Hematopoietic multipotent progenitor cell treated with erythropoietin and hydrocortisone succinate and interleukin-3 and kit ligand, for 4 days (in vitro differentiated cells): ENCODE data around the gene MGAT5B.
"Not testable (repeated sequence)": the region's sequence is repeated elsewhere in the genome, so short reads cannot be mapped to it uniquely, and the experiment has no call there.

ENCODE experiments used
- DNase-seq: peaks from one replicate; pipeline ENCODE4 v3.0.0-alpha.2; 2015

The MGAT5B gene

GRCh38 chr17:76849160-76849559 lies 19.0 kb upstream of the MGAT5B start:
- DNase-seq, result not testable (repeated sequence)

GRCh38 chr17:76852843-76853242 lies 15.4 kb upstream of the MGAT5B start:
- no peak for DNase-seq

- no peak for DNase-seq
Observed at GRCh38 chr17:76855105-76855504, 13.1 kb upstream of the MGAT5B start.

GRCh38 chr17:76862079-76862478 lies 6.1 kb upstream of the MGAT5B start:
- DNase-seq, result no peak

- no peak for DNase-seq
Observed at GRCh38 chr17:76862494-76862893, 5.7 kb upstream of the MGAT5B start.

- no peak for DNase-seq
Observed at GRCh38 chr17:76864024-76864423, 4.2 kb upstream of the MGAT5B start.

GRCh38 chr17:76865174-76865573 lies 3.0 kb upstream of the MGAT5B start:
- no peak for DNase-seq

GRCh38 chr17:76866203-76866602 lies 2.0 kb upstream of the MGAT5B start:
- no peak for DNase-seq

GRCh38 chr17:76866774-76867577 lies 1.2 kb upstream of the MGAT5B start:
- DNase-seq, result peak; percentile 27

GRCh38 chr17:76867578-76868175 lies 527 bp upstream of the MGAT5B start:
- DNase-seq, result no peak

GRCh38 chr17:76868669-76869495 lies 678 bp downstream of the MGAT5B start:
- peak; percentile 20 for DNase-seq

- no peak for DNase-seq
Observed at GRCh38 chr17:76869496-76870376, 1.5 kb downstream of the MGAT5B start.

GRCh38 chr17:76870377-76870714 lies 2.1 kb downstream of the MGAT5B start:
- peak; percentile 38 for DNase-seq

- DNase-seq, result no peak
Observed at GRCh38 chr17:76871668-76872067, 3.5 kb downstream of the MGAT5B start.

GRCh38 chr17:76872221-76872873 lies 4.1 kb downstream of the MGAT5B start:
- DNase-seq, result peak; percentile 67

GRCh38 chr17:76872874-76873221 lies 4.6 kb downstream of the MGAT5B start:
- no peak for DNase-seq

- DNase-seq, result no peak
Observed at GRCh38 chr17:76873856-76874255, 5.7 kb downstream of the MGAT5B start.

- DNase-seq, result no peak
Observed at GRCh38 chr17:76877437-76877836, 9.2 kb downstream of the MGAT5B start.

GRCh38 chr17:76878568-76878967 lies 10.4 kb downstream of the MGAT5B start:
- DNase-seq, result no peak

- no peak for DNase-seq
Observed at GRCh38 chr17:76879254-76879653, 11.1 kb downstream of the MGAT5B start.

GRCh38 chr17:76879691-76880090 lies 11.5 kb downstream of the MGAT5B start:
- no peak for DNase-seq

- DNase-seq, result no peak
Observed at GRCh38 chr17:76880268-76880667, 12.1 kb downstream of the MGAT5B start.
